ENCODE measurements around the gene CRELD1. TPM values are rescaled to one million over a fixed set of nuclear protein-coding genes. Genes with fewer than 3 reads are reported as not detected.

The CRELD1 gene
- total and polyA plus RNA-seq, 4 donors, result 36.1 to 88.5 (median 66.0) TPM

- no peak for DNase-seq (ENCODE audit: low read depth in 4 of 6, low spot score in 6 of 6)
- Histone ChIP-seq H3K9me3 (ENCODE audit: control insufficient read depth, insufficient read depth, low read length) (no peaks in the 10 kb centered on the region), H3K27me3 (ENCODE audit: control insufficient read depth, insufficient read depth, low read length) (no peaks in the 10 kb centered on the region), H3K4me1 (ENCODE audit: control insufficient read depth, insufficient read depth, low read length) (no peaks in the 10 kb centered on the region), H3K4me3 (ENCODE audit: low read depth, low read length) (no peak overlapping the region), H3K27ac (ENCODE audit: low read depth, low read length) (no peak overlapping the region), H3K36me3 (ENCODE audit: control insufficient read depth, insufficient read depth, low read length) (peaks cover 53% of the 10 kb centered on the region)
- 98% methylated on average over 4 of the region's 4 CpGs for WGBS (ENCODE audit: insufficient coverage)
Measured at GRCh38 chr3:9969632-9970019, 36.0 kb downstream of the CRELD1 start.

GRCh38 chr3:9970020-9970652, 36.5 kb downstream of the CRELD1 start:
- Histone ChIP-seq H3K36me3 (ENCODE audit: control insufficient read depth, insufficient read depth, low read length) (peaks cover 54% of the 10 kb centered on the region), H3K27me3 (ENCODE audit: control insufficient read depth, insufficient read depth, low read length) (no peaks in the 10 kb centered on the region), H3K4me3 (ENCODE audit: low read depth, low read length) (no peak overlapping the region), H3K27ac (ENCODE audit: low read depth, low read length) (no peak overlapping the region), H3K4me1 (ENCODE audit: control insufficient read depth, insufficient read depth, low read length) (no peaks in the 10 kb centered on the region), H3K9me3 (ENCODE audit: control insufficient read depth, insufficient read depth, low read length) (no peaks in the 10 kb centered on the region)
- DNase-seq (ENCODE audit: low read depth in 4 of 6, low spot score in 6 of 6), result no peak
- 100% methylated on average over 1 of the region's 3 CpGs for WGBS (ENCODE audit: insufficient coverage)

- Histone ChIP-seq H3K27ac (ENCODE audit: low read depth, low read length) (no peak overlapping the region), H3K27me3 (ENCODE audit: control insufficient read depth, insufficient read depth, low read length) (no peaks in the 10 kb centered on the region), H3K36me3 (ENCODE audit: control insufficient read depth, insufficient read depth, low read length) (peaks cover 50% of the 10 kb centered on the region)
Measured at GRCh38 chr3:9976721-9977709, 43.4 kb downstream of the CRELD1 start.

GRCh38 chr3:9978710-9979305, 45.2 kb downstream of the CRELD1 start:
- WGBS (ENCODE audit: insufficient coverage), result 98% methylated on average over 2 of the region's 8 CpGs

More at GRCh38 chr3:9976721-9977709, 43.4 kb downstream of the CRELD1 start:
- no peaks in the 10 kb centered on the region for H3K4me1 ChIP-seq (ENCODE audit: control insufficient read depth, insufficient read depth, low read length)
- no peak overlapping the region for H3K4me3 ChIP-seq (ENCODE audit: low read depth, low read length)
- no peaks in the 10 kb centered on the region for H3K9me3 ChIP-seq (ENCODE audit: control insufficient read depth, insufficient read depth, low read length)
- DNase-seq (ENCODE audit: low read depth in 4 of 6, low spot score in 6 of 6), result peak in 1 of 6 donors; percentile 13
- WGBS (ENCODE audit: insufficient coverage), result 76% methylated on average over 2 of the region's 7 CpGs

GRCh38 chr3:9980251-9980650, 46.6 kb downstream of the CRELD1 start:
- WGBS (ENCODE audit: insufficient coverage), result 100% methylated on average over 1 of the region's 2 CpGs
- H3K27ac ChIP-seq (ENCODE audit: low read depth, low read length), result no peak overlapping the region
- peaks cover 45% of the 10 kb centered on the region for H3K36me3 ChIP-seq (ENCODE audit: control insufficient read depth, insufficient read depth, low read length)

More at GRCh38 chr3:9978710-9979305, 45.2 kb downstream of the CRELD1 start:
- no peaks in the 10 kb centered on the region for H3K9me3 ChIP-seq (ENCODE audit: control insufficient read depth, insufficient read depth, low read length)
- H3K36me3 ChIP-seq (ENCODE audit: control insufficient read depth, insufficient read depth, low read length), result peaks cover 46% of the 10 kb centered on the region
- DNase-seq (ENCODE audit: low read depth in 4 of 6, low spot score in 6 of 6), result no peak
- H3K4me1 ChIP-seq (ENCODE audit: control insufficient read depth, insufficient read depth, low read length), result no peaks in the 10 kb centered on the region
- no peaks in the 10 kb centered on the region for H3K27me3 ChIP-seq (ENCODE audit: control insufficient read depth, insufficient read depth, low read length)
- no peak overlapping the region for H3K4me3 ChIP-seq (ENCODE audit: low read depth, low read length)
- no peak overlapping the region for H3K27ac ChIP-seq (ENCODE audit: low read depth, low read length)

GRCh38 chr3:9986230-9986725, 52.6 kb downstream of the CRELD1 start:
- H3K4me3 ChIP-seq (ENCODE audit: low read depth, low read length), result peak overlapping the region; percentile 96
- peaks cover 14% of the 10 kb centered on the region for H3K36me3 ChIP-seq (ENCODE audit: control insufficient read depth, insufficient read depth, low read length)
- H3K27me3 ChIP-seq (ENCODE audit: control insufficient read depth, insufficient read depth, low read length), result no peaks in the 10 kb centered on the region
- H3K4me1 ChIP-seq (ENCODE audit: control insufficient read depth, insufficient read depth, low read length), result peaks cover 18% of the 10 kb centered on the region
- H3K9me3 ChIP-seq (ENCODE audit: control insufficient read depth, insufficient read depth, low read length), result no peaks in the 10 kb centered on the region
- peak overlapping the region; percentile 71 for H3K27ac ChIP-seq (ENCODE audit: low read depth, low read length)
- under 1% methylated on average over 16 of the region's 17 CpGs for WGBS (ENCODE audit: insufficient coverage)
- DNase-seq (ENCODE audit: low read depth in 4 of 6, low spot score in 6 of 6), result no peak

More at GRCh38 chr3:9980251-9980650, 46.6 kb downstream of the CRELD1 start:
- Histone ChIP-seq H3K9me3 (ENCODE audit: control insufficient read depth, insufficient read depth, low read length) (no peaks in the 10 kb centered on the region), H3K4me1 (ENCODE audit: control insufficient read depth, insufficient read depth, low read length) (peaks cover under 1% of the 10 kb centered on the region), H3K4me3 (ENCODE audit: low read depth, low read length) (no peak overlapping the region), H3K27me3 (ENCODE audit: control insufficient read depth, insufficient read depth, low read length) (no peaks in the 10 kb centered on the region)
- no peak for DNase-seq (ENCODE audit: low read depth in 4 of 6, low spot score in 6 of 6)

- no peaks in the 10 kb centered on the region for H3K4me1 ChIP-seq (ENCODE audit: control insufficient read depth, insufficient read depth, low read length)
- no peak overlapping the region for H3K4me3 ChIP-seq (ENCODE audit: low read depth, low read length)
- peaks cover 7% of the 10 kb centered on the region for H3K36me3 ChIP-seq (ENCODE audit: control insufficient read depth, insufficient read depth, low read length)
- 91% methylated on average over 8 of the region's 10 CpGs for WGBS (ENCODE audit: insufficient coverage)
- no peak overlapping the region for H3K27ac ChIP-seq (ENCODE audit: low read depth, low read length)
- DNase-seq (ENCODE audit: low read depth in 4 of 6, low spot score in 6 of 6), result no peak
- no peaks in the 10 kb centered on the region for H3K27me3 ChIP-seq (ENCODE audit: control insufficient read depth, insufficient read depth, low read length)
- H3K9me3 ChIP-seq (ENCODE audit: control insufficient read depth, insufficient read depth, low read length), result no peaks in the 10 kb centered on the region
Measured at GRCh38 chr3:9994086-9994844, 60.6 kb downstream of the CRELD1 start.
